IPS-NIHi7 (cell line): ENCODE measurements around the gene ZPBP2.
"Not testable (repeated sequence)": the region's sequence is repeated elsewhere in the genome, so short reads cannot be mapped to it uniquely, and the experiment has no call there.

Experiments
- DNase-seq: peaks from one replicate; pipeline ENCODE4 v3.0.0; 2012; ENCODE audit warnings: mixed read lengths; ENCODE audit errors: extremely low spot score

ZPBP2 gene

DNA sequence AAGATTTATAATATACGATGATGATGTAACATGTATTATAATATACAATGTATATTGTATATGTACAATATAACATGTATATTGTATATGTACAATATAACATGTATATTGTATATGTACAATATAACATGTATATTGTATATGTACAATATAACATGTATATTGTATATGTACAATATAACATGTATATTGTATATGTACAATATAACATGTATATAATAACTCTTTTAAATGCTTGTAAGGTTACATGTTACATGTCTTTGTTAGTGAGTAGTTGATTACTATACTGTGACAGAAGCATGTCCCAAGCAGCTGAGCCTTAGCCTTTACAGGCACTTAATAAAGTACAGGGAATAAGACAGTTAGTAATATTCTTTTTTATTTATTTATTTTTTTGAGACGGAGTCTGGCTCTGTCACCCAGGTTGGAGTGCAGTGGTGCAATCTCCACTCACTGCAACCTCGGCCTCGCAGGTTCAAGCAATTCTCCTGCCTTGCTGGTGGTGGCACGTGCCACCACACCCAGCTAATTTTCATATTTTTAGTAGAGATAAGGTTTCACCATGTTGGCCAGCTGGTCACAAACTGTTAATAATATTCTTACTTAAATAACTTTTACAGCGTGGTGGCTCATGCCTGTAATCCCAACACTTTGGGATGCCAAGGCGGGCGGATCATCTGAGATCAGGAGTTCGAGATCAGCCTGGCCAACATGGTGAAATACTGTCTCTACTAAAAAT is 11.9 kb upstream of the ZPBP2 start:
- not testable (repeated sequence) for DNase-seq

DNA sequence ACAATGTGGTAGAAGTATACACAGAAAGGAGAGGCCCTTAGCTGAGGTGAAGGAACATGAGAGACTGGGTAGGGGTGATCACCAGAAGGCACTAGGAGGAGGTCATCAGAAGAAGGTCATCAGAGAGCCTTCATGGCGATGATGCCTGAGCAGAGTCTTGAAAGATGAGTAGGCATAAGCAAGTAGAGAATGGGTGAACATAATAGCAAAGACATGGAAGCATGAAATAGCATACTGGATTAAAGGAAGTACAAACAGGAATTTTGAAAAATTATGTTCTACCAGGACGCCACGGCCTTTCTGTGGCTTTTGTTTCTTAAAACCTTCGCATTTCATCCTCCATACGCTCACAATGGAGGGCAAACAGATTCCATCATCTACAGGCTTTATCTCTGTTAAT is 6.8 kb upstream of the ZPBP2 start:
- no peak for DNase-seq

DNA sequence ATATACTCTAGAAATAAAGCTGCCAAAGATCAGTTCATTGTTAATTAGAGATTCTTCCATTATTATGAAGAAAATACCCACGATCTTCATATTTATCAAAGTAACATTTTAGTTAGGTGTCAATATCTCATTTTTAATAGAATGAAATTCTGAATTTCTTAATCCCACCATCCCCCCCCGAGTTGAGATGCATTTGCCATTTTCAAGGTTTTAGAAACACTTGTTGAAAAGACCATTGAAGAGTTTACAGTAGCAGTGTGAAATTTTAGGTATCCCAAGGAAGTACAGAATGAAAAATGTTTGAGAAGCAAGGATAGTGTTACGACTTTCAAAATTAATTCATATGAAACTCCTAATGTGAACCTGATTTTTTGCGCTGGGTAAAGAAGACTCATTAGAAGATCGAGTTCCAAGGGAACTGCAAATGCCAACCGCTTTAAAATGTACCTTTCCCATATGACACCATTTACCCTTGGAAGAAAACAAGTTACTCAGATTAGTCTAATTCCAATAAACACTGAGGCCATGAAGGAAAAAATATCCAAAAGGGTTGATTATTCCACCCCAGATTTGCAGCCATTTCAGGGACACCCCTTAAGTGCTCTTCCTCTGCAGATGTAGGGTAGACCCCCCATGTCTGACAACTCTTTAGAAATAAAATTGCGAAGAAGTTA is 4.6 kb upstream of the ZPBP2 start:
- DNase-seq, result no peak

DNA sequence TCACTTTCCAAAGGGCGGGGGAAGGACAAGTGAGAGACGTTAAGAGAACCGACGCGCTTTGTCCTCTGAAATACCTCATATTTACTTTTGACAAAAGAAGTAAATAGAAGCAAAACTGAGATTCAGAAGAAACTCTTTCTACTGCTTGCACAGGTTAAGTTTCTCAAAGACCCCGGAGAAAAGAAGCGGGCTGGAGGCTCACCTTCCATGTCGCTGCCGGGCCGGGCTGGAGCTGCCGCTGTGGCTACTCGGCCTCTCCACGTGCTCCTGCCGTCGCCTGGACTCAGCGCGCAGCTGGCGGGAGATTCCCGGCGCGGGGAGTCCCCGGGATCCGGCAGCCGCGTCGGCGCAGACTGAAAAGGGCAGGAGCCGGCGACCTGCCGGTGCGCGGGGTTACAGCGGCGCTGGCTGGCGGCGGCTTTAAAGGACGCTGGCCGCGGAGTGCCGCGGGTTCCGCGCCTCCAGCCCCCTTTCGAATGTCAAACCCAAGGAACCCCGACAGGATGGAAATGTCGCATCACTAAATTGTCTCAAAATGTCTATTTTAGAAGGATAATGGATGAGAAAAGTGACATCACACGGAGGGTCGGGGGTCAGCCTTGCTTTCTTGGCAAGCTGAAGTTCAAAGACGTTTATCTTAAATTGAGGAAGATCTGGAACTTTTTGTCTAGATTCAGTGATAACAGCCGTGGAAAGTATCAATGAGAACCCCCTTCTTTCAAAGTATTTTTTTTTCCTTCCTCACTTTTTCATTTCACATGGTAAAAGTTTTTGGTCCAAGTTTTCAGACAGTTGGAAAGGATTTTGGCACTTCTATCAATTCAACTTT is 3.9 kb upstream of the ZPBP2 start, which contains the start of gene IKZF3:
IKZF3 (minus strand) TSS at position 395 of the 829 bp plus-strand sequence; CDS start at position 209, 186 bp downstream.
- peak; percentile 93 for DNase-seq

DNA sequence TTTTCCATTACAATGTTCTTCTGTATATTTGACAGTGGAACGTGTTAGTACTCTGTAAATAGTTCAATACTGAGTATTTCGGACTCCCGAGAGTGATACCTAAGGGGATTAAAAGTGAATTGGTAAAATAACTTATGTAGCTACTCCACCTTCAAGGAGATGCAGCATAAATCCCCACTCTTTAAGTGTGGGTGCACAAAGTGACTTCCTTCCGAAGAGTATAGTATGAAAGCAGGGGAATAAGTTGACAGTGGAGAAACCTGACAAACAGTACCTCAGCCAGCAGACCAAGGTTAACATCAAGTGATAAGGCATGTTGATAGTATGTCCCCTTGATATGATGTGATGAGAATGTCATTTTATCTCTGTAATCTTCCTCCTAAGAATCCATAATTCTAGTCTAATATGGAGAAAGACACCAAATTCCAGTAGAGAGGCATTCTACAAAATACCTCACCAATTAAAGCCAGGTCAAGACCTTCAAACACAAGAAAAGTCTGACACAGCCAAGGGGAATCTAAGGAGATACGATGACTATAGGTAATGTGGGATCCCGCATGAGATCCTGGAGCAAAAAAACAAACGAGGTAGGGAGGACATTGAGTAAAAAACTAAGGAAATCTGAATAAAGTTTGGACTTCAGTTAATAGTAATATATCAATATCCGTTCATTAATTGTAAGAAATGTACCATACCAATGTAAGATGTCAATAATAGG is 1.8 kb upstream of the ZPBP2 start:
- no peak for DNase-seq

DNA sequence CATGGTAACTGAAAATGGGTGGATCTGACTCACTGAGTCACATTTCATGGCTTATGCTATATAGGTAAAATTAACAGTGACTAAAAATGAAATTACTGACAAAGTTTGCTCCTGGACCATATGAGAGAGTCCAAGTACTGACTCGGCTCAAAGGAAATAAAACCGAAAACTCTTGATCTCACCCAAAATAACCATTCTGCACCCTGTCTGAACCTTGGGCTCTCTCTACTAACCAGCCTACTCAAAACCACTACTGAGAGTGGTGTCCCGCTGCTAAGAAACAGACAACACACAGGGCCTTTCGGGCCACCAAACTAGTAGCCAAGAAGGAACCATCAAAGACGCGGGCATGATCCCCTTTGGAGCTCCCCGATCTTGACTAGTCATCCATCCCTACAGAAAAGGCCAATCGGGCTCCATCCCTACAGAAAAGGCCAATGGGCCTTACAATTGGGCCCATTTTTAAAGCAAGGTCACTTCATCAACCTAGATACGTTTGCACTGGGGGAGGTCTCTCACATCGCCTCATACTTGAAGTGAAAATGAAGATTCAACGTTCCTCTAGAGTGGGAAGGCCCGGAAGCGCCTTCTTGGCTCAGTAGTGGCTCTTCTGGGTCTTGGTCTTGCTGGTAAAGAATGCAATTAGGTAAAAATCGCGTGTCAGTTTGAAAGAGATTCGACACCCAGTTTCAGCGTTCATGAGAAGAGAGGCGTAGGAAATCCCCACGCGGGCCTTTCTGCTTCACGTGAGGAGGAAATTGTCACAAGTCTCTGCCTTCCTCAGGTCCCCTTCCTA is 720 bp upstream of the ZPBP2 start:
- no peak for DNase-seq

DNA sequence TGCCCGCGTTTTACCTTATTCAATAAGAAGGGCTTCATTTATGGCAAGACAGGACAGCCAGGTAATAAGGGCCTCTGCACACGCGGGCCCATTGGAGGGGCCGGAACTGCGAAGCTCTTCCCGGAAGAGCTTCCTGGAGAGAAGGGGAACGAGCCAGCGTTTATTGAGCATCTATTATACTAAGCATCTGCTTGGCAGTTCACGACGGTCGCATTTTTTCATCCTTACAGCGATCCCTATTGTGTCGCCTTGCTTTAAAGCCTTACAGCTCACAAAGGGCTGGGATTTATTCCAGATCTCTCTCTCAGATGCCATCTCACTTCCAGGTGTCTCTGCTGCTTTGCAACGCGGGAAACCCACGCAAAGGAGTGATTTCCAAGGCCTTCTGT is 546 bp downstream of the ZPBP2 start:
- DNase-seq, result no peak

DNA sequence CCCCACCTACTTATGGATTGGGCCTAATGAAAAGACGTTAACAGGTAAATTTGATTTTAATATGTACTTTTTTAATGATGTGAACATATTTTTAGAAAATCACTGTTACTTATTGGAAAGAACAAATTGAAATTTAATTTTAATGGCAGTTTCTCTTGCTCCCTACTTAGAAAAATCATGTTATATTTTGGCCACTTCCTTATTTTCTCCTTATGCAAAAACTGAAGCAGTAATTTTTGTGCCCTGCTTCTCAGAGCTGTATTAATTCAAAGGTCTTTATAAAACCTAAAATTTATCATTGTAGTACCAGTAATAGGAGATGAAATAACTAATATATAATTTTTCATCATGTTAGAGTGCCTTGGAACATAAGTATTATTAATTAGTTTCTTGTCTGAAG is 2.8 kb downstream of the ZPBP2 start:
- DNase-seq, result no peak

DNA sequence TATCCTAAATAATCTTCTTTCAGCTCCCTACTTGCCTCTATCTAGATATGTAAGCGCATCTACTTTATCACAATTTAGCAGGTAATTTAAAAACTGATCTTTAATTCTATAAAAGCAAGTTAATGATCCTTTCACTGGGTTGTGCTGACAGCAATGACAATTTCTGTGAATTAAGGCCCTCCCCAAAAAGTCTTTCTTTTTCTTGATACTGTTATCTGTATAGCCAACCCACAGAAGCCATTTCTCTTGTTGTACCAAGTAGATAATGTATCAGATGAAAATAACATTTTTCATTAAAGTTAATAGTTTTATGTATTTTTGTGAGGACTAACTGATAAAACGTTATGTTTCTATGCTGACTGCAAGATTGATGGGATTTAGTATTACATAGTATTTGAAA is 3.8 kb downstream of the ZPBP2 start:
- DNase-seq, result no peak

DNA sequence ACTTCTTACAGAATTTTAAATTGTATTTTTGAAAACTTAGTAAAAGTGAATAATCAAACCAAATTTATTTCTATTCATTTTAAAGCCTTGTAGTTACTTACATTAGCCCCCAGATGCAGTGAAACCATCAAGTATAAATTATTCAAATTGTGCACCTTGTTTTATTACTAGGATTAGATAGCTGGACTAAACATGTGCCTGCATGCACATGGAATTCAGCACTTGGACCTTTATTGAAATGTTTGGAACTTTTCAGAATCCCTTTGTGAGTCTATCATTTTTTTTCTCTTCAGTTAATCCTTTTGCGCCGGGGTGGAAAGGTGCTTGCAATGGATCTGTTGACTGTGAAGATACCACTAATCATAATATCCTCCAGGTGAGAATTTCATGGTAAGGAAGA is 4.7 kb downstream of the ZPBP2 start:
- DNase-seq, result no peak

DNA sequence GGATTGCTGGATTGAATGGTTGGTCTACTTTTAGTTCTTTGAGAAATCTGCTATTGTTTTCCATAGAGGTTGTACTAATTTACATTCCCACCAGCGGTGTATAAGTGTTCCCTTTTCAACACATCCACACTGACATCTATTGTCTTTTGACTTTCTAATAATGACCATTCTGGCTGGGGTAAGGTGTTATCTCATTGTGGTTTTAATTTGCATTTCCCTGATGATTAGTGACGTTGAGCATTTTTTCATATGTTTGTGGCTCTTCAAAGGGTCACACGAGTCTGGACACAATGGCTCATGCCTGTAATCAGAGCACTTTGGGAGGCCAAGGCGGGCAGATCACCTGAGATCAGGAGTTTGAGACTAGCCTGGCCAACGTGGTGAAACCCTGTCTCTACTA is 18.1 kb downstream of the ZPBP2 start:
- DNase-seq, result not testable (repeated sequence)

DNA sequence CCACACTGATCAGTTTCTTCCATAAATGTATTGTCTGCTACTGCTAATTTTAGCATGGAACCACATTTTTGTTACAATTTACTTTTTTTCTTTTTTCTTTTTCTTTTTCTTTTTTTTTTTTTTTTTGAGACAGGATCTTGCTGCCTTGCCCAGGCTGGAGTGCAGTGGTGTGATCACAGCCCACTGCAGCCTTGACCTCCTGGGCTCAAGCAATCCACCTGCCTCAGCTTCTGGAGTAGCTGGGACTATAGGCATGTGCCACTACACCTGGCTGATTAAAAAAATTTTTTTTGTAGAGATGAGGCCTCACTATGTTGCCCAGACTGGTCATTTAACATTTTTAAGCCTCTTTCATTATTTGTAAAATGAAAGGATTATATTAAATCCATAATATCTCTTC is 19.1 kb downstream of the ZPBP2 start:
- DNase-seq, result no peak

DNA sequence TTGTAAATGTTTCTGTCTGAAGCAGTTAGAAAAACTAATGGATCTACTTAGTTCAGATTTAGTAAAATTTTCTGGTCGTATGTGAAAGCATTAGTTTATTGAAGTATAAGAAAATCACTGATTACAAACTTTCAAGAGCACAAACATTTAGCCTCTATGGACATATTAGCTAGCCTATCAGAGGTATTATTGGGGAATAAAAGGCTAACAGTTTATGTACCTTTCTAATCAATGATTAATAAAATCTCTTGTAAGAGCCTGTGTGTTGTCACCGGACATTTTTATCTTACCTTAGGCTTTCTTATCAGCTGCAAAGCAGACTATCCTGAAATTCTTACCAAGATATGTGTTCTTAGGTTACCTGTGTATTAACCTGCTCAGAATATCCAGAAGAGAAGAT is 21.2 kb downstream of the ZPBP2 start:
- DNase-seq, result no peak

DNA sequence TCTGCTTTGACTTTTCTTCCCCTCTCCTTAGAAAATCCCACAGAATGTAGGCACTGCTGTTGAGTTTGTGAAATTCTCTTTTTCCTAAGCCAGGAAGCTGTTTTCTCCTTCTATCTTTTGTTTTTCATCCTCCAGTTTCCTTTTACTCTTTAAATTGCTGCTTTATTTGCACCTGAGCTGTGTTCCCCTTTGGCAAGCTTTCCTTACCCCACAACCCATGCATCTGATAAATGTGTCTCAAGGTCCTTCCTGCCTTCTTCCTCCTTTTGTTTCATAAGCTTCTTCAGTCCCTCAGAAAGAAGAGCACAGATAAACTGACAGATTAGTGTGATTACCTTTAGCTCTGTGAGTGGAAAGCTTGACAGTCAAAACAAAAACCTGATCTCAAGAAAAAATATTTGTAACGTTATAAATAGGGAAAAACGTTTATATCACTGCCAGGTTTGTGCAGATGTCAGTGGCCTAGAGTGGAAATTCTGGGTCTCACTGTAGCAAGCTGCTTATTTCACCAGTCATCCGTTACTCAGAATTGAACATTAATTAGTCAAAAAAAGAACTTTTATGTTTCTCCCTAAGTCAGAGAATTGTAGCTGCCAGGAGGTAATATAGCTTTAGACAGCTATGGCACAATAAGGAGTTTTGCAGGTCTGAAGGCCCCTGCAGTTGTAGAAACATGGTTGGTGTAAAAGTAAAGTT is 26.8 kb downstream of the ZPBP2 start:
- DNase-seq, result no peak

DNA sequence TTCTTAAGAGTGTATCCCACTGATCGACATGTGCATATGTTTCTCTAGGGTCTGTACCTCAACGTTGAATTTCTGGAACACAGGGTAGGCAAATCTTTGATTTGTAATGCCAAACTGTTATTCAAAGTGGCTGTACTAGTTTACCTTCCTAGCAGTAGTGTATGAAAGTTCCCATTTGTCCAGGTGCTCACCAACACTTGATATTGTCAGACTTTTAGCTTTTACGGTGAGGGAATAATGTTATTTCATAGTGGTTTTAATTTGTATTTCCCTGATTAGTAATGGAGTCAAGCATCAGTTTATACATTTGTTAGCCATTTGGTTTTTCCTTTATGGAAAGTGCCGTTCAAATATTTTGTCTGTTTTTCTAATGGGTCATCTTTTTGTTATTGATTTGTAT is 30.1 kb downstream of the ZPBP2 start:
- no peak for DNase-seq

DNA sequence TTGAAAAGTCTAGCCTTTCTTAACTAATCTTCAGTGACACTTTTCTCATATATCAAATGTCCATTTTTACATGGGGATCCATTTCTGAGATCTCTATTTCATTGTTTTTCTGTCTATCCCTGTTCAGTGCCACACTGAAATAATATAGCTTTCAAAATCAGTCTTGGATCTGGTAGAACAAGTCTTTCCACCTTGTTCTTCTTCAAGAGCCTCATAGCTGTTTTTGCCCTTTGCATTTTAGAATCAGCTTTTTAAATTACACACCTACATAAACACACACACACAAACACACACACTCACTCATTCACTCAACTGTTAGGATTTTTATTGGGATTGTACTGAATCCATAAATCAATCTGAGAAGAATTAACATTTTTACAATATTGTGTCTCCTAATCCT is 31.2 kb downstream of the ZPBP2 start:
- no peak for DNase-seq

DNA sequence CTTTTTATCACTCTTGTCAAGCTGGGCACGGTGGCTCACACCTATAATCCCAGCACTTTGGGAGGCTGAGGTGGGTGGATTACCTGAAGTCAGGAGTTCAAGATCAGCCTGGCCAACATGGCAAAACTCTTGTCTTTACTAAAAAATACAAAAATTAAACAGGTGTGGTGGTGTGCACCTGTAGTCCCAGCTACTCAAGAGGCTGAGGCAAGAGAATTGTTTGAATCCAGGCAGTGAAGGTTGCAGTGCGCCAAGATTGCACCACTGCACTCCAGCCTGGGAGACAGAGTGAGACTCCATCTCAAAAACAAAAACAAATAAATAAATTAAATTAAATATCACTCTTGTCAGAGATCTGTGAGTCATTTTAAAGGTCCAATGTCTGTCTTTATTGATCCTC is 34.0 kb downstream of the ZPBP2 start:
- not testable (repeated sequence) for DNase-seq

DNA sequence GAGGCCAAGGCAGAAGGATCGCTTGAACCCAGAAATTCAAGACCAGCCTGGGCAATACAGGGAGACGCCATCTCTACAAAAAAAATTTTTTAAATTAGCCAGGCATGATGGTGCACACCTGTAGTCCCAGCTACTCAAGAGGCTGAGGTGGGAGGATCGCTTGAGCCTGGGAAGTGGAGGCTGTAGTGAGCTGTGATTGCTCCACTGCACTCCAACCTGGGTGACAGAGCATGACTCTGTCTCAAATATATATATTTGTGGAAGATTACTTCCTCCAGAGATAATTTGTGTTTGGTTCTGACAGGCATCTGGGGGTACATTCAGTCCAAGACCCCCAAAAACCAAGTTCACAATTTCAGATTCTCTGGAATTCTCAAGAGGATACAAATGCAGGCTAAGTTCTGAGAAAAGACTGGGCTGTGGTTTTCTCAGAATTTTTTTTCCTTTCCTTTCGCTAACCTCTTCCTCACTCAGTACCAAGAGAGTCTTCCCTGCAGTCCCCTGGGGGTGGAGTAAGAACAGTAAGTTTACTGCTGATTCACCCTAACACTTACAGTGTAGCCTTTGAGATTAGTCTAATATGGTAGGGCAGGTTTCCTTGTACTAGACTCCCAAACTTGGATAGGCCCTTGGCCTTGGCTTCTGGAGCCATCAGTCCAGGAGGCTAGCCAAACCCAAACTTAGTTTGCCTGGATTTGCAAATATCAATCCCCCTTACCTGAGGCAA is 35.3 kb downstream of the ZPBP2 start:
- no peak for DNase-seq

DNA sequence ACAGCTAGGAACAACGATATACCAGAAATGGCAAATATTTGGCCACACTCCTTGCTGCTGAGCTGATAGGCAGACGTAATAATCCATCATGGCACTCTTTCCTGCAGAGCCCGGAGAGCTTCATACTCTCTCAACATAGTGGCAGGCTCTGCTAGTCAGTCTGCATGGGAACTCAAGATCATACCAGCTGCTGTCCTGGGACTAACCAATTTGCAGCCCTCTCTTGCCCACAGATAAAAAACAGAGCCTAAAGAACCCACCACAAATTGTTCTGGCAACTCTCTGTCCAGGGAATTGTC is 36.9 kb downstream of the ZPBP2 start:
- no peak for DNase-seq

DNA sequence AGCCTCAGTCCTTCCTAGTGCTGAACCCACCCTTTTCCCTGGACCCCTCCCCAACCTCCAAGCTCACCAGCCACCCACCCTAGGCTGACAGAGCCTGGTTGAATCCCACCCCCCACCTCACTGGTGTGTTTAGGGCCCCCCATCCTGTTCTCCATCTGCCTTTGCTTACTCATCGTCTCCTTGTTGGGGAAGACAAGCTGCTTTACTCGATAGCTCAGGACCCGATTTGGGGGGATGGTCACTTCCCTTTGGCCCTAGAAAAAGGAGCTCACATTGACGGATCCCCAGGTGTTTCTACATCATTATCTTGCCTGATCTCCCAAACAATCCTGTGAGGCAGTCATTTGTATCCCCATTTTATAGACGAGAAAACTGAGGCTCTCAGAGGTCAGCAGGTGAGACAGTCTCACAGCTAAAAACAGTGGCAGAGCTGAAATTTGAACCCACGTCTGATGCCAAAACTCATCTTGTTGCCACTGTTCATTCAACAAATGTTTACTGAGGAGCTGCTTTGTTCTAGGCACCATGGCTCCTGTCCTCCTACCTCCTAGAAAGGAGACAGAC is 40.9 kb downstream of the ZPBP2 start:
- no peak for DNase-seq
